Effector CD4-positive, alpha-beta T cell (primary cell): ENCODE data around the gene CCDC192.

Source experiments
- DNase-seq: peaks from one replicate; pipeline ENCODE4 v3.0.0-alpha.2; 2020

Gene CCDC192

DNA sequence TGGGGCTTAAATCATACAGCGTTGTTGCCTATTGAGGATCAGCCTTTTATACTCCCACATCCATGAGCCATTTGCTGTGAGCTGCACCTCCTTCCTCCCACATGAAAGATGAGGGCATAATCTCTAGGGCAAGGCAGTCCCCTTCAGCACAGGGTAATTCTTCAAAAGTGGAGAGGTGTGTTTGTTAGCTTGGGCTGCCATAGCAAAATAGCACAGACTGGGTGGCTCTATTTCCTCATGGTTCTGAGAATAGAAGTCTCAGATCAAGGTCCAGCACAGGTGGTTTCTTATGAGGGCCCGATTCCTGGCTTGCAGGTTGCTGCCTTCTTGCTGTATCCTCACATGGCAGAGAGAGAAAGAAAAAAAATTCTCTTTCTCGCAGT is 258.6 kb downstream of the CCDC192 start:
- DNase-seq = no peak

DNA sequence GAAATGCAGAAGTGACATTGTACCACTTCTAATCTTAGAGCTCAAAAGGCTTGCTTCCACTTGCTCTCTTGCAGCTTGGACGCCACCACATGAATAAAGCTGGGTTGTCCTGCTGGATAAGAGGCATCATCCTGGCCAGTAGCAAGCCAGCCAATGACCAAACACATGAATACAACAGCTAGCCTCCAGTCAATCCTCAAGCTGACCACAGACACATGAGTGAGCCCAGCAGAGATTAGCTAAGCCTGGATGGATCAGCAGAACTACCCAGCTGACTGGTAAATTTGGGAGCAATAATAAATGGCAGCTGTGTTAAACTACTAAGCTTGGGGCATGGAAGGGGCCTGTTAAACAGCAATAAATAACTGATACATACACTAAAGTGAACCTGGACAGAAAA is 259.3 kb downstream of the CCDC192 start:
- no peak for DNase-seq

DNA sequence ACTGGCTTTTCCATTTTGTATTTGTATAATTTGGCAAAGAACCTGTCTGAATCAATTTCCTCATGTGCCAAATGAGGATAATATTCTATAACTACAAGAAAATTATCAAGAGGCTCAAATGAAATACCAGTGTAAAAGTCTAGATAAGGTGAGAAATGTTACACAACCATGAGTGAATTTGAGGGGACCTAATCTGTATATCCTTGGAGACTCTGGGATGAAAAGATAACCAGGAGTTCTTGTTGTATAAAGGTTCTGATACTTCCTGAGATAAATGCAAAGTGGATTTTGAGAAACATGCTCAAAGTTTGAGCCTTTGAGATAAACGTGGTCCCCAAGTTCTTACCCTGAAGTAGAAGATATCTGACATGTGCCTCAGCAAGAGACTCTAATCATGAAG is 260.0 kb downstream of the CCDC192 start:
- no peak for DNase-seq

DNA sequence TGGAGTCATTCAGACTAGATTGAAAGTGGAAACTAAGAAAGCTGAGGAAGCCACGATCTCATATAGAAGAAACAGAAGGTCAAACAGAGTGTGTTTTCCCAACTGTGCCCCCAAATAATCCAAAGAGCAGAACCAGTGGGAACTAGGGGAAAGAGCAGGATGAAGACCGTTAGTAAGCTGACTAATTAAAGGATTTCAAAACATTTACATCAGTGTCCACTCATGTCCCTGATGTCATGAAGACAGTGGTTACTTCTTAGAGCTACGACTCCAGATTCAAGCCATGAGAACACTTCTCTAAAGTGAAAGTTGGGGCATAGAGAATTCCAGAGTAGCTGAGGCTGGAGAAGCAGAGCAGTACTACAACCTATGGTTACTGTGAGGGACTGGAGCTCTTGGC is 260.7 kb downstream of the CCDC192 start:
- no peak for DNase-seq

DNA sequence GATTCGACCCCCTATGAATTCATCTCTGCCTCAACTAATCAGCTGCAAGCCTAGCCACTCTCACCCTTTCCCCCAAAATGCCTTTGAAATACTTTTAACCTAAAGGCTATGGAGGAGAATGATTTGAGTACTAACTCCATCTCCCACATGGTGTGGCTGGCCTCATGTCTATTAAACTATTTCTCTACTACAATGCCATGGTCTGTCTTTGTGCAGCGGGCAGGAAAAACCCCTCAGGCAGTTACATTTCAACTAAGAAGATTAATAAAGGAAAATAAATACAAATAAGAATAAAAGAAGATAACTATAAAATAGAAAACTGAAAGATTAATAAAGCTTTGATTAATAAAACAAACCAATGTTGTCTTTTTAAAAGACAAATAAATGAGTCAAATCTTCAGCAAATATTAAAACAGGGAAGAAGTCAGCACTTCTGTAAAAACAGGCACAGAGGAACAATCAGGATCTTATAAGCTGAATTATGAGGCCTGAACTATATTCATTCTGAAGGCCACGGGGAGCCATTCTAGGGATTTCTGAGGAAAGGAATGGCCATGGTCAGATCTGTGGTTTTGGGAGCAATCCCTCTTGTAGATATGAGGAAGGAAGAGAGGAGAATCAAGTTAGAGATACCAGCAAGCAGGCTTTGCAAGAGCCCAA is 264.3 kb downstream of the CCDC192 start:
- DNase-seq = no peak

DNA sequence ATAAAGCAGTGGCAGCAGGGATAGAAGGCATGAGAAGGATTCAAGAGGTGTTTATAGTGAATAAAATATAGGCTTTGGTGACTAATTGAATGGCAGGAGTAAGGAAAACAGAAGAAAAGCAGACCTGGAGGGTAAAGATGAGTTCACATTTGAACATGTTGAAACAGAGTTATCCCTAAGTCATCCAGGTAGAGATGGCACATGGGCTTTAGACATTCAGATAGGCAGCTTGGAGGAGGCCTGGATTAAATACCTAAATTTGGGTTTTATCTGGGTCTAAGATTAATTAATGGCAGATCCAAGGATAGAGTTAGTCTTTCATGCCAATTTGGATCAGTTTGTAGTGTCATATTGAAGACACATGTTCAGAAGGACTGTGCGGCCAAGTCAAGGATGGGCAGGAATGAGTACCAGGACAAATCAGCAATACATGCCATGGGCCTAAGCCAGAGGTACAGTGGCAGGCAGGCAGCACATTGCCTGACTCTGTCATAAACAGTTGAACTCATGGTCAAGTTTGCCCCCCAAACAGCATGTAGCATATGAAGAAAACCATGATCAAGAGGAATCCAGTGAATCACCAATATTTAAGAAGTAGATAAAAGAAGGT is 264.9 kb downstream of the CCDC192 start:
- DNase-seq = no peak

DNA sequence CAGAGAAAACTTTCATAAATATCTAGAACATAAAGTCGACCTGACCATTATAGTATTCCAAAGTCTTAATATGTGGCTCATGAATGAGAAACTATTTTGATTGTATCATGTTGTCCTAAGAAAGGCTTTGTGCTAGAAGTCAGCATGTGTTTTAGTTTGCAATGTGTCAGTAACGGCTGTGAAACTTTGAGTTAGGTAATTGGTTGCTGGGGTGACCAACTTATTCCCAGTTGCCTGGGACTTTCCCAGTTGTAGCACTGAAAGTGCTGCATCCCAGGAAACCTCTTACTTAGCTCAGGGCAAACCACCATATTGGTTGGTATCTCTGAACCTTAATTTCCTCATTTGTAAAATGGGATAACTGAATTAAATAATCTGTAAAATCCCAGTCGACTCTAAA is 265.8 kb downstream of the CCDC192 start:
- no peak for DNase-seq

DNA sequence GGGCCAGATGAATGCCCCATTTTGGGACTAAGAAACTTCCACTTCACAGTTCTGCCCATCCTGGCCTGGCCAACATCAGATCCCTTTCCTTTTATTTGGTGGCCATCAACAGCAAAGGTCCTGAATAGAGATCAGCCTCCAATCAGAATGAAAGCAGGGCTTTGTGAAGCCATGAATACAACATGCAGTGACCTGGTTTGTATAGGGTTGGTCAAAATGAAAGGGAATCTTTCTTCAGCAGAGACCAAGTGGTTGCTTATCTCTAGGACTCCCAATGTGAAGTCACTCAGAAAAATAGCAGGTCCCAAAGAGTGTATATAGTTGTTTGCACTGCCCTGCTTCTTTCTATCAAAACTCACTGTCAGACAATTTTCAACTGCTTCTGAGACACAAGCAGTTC is 266.5 kb downstream of the CCDC192 start:
- no peak for DNase-seq

DNA sequence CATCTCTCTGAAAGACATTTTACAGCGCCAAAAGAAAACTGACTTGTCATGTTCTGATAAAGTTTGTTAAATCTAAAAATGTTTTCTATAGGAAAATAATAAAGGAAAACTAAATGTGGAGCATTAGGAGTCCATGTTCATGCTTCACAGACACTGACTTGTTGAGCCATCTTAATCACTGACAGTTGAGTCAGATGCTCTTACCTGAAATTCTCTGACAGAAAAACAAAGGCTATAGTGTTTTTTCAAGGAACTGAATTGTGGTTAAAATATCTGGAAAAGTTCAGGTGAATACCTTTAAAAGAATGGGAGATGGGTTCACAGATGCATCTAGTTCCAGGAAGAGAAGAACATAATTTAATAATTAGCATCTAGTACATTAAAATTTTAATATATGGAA is 266.9 kb downstream of the CCDC192 start:
- DNase-seq = no peak

DNA sequence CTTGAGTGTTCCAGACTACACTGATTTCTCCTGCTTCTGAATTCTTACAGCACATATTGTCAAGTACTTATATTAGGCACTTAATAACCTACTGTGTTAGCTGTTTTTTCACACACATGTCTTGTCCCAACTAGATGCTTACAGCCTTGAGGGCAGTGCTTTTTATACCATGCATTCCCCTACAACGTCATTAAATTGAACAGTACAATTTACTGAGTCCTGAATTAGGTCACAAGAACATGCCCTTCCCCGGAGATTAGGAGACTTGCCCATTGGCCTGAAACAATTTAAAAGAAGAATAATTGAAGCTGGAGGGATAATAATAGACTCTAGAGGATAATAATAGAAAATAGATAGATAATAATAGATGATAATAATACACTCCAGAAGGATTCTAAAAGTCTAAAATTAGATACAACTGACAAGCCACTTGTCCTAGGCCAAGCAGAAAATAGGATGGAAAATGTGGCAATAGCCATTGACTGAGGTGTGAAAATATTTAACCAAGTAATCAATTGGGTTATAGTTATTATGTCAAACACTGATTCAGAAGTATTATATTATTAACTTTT is 267.7 kb downstream of the CCDC192 start:
- no peak for DNase-seq

DNA sequence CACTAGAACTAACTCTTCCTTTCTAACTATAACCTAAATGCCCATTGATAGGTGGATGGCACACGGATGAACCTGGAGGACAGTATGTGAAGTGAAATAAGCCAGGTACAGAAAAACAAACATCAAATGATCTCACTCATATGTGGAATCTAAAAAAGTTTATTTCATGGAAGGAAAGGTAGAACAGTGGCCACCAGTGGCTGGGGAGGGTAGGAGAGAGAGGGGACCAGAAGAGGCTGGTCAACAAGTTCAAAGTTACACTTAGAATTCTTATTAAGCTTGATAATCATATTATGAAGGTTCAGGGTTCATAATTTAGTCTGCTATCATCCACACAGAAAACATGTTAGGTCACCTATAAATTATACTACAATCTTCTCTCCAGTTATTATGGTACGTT is 272.8 kb downstream of the CCDC192 start:
- no peak for DNase-seq

DNA sequence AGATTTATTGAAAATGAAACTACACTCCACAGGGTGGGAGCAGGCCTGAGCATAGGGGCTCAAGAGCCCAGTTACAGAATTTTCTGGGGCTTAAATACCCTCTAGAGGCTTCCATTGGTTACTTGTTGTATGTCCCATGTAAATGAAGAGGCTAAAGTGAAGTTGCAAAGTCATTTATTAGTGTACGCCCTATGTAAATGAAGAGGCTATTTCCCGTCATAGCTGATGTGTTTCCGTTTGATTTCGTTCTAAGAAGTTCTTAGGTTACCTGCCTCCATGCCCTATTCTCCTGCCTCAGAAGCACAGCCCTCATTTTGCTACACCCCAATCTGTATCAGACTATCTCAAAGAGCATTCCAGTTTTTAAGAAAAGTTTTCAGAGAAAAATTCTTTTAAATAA is 273.3 kb downstream of the CCDC192 start:
- no peak for DNase-seq

DNA sequence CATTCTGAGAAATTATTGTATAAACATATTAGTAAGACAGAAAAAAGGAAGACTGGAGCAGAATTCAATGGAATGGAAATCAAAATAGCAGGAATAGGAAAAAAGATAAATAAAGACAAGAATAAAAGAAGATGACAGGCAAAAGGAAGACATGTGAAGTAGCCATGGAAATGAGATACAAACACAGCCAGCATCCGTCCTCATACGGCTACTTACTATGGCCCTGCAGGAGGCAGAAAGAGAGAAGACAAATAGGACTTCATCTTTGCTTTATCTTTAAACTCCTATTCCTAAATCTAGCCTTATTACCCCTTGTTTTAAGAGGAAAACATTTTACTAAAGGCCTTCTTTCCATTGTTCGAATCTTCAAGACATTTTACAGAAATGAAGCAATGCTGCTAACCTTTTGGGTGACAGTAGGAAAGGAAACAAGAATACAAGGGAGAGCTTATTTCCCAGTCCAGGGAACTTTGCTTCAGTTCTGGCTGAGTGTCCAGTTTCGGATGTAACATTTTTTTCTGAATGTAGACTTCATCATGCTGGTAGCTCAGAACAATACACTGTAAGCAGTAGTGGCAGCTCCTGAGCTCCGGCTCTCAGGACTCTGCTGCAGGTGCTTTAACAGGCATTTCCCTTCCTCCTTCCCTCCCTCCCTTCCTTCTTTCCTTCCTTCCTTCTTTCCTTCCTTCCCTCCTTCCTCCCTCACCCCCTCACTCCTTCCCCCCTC is 274.0 kb downstream of the CCDC192 start:
- no peak for DNase-seq

DNA sequence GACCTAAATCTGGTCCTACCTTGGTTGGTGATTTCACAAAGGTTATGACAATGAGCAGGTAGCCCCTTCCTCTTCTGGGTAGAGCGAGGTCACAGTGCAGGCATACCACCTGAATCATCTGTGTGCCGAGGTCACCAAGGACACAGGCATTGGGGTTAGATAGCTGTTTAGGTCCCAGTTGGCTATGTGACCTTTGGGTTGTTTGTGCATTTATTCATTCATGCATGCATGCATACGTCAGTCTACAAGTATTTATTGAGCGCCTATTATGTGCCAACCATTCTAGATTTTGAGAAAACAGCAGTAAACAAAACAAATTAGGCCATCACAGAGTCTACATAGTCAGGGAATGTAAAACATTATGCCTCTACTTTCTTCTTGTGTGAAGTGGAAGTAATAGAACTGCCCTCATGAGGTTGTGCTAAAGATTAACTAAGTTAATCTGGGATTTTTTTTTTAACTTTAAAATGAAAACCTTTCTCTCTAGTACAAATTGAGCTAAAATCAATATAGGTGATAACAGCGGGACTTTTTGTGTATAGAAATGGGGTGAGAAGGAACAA is 275.6 kb downstream of the CCDC192 start:
- no peak for DNase-seq

DNA sequence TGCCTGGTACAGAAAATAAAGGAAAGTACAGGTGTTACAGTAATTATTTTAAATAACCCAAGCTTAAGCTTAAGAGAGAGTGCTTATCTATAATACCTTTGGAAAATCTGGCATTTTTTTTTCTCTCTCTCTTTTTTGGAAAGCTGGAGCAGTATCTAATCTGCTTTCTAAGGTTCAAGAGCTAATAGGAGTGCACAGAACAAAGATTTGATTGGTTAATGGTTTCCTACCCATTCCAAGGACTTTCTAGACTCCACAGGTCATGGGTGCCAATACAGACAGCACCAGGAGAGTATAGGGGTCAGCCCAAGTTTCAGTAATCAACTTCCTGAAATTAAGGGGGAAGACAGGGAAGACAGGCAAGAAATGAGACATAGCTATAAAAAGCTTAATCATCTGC is 276.3 kb downstream of the CCDC192 start:
- DNase-seq = no peak

DNA sequence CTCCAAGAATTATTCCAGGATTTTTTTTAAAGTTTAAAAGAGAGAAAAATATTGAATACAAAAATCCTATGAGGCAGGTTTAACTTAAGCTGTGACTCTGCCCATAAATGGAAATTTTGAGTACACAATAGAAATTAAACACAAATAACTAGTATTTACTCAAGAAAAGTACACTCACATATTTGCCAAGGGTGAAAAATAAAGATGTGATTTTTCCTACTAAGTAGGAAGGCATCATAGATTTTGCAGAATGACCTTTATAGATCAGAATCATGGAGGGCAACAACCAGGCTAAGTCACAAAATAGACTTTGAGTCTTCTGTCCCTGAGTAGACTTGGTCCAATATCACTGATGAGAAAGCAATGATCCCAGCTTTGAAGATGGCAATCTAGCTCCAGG is 277.7 kb downstream of the CCDC192 start:
- DNase-seq = no peak

DNA sequence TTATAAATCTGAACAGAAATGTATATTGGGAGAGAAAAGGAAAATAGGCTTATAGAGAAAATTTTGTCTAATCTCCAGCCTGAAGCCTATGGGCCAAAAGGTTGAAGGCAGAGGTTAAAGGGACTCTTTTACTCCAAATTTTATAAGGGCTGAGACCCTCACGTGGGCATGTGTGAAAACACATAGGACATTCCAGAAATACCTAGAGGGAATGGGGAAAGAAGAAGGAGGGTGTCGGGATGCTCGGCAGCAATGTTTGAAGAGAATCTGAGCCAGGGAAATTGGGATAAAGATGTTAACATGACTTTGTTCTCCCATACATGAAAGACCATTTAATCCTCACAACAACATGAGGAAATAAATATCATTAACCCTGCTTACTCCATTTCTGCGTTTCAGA is 278.3 kb downstream of the CCDC192 start:
- no peak for DNase-seq

DNA sequence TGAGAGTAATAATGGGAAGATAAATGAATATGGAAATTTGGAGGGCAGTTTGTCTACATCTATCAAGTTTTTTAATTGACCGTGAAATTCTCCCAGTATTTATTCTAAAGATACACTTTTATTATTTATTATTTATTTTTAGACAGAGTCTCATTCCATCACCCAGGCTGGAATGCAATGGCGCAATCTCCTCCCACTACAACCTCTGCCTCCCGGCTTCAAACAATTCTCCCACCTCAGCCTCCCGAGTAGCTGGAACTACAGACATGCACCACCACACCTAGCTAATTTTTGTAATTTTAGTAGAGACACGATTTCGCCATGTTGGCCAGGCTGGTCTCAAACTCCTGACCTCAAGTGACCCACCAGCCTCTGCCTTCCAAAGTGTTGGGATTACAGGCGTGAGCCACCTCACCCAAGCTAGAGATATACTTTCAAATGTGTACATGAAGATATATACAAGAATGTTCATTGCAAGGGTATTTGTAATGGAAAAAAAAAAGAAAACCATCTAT is 282.7 kb downstream of the CCDC192 start:
- DNase-seq = no peak

DNA sequence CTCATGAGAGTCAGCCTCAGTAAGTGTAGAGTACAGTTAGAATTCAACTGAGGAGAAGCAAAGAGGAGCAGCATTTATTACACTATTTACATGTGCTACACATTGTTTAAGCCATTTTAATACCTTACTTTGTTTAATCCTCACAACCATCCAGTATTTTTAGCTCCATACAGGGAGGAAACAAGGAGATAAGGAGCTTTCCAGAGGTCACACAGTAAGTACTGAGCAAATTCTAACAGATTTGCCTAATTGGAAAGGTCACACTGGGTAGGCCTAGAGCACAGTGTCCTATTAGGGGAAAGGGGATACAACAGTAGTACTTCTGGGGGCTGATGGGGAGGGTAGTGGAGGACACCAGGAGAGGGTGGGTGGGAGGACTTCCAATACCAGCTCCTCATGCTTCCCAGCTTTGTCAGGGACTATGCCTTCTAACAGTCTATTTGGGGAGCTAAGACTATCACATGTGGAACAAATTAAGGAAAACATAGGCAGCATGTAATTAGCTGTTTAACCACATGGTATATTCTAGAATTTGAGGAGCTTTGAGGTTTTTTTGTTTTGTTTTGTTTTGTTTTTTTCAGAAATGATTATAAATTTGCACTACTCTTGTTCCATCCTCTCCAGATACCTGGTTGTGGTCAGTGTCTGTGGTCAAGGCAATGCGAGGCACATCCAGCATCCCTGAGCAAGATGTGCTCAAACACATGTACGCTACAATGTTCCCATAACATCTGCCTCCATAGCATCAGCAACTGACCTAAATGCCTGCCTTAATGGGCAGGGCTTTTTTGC is 284.4 kb downstream of the CCDC192 start:
- DNase-seq = no peak

DNA sequence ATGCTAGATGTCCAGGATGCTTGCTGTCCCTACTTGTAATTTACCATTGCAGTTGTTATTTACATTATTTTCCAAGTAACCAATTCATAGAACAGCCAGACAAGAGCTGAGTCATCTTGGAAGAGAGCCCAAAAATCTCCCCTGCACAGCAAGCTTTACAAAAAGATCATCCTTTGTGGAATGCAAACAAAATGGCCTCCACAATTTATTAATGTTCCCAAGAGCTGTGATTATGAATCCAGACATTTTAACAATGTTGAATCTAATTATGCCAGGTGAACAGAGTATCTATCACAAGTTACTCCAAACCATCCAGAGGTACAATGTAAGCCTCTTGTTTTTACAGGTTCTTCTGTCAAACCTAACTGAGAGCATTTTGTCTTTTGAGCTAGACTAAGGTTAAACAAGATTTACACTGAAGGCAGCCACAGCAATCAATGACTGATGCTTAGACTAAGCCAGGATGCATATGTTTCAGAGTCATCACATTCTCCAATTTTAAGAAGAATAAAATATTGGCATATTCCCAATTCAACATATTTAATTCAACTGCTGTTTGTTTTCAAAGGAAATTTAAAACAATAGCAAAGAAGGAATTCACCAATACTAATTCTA is 285.1 kb downstream of the CCDC192 start:
- DNase-seq = no peak
